GM18507 (cell line): ENCODE measurements around the gene EOGT.
A peak's percentile ranks its signal among the peaks of the same experiment; 100 is the strongest.

Experiments used
- DNase-seq: peaks from one replicate; pipeline ENCODE4 v3.0.0; 2011; ENCODE audit warnings: low read depth; ENCODE audit not compliant: insufficient read length; ENCODE audit errors: extremely low spot score
- FAIRE-seq: peaks from 2 replicates; lab custom pipeline; 2011; peaks lifted over from hg19 to GRCh38; lab: Jason Lieb, UNC

EOGT gene

GRCh38 chr3:68972358-68972979 is 41.0 kb downstream of the EOGT start:
- FAIRE-seq = peak; percentile 73
- no peak for DNase-seq

DNA sequence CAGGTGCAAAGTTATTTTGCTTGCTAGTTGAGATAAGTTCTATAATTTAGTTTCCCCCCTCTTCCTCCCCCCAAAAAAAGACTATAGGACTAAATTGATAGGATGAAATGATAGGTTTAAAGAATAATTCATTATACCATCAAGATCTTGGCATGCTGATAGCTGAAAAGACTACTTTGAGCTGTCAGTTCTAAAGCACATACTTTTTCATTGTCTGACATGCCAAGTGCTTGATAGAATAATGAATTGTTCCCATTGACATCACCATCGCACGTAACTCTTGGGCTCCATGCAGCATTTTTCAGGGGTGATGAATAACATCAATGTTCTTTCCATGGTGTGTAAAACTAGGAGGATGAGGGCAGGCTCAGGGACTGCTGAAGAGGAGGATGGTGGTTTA is 48.8 kb downstream of the EOGT start:
- no peak for DNase-seq

GRCh38 chr3:68963891-68964290 is 49.6 kb downstream of the EOGT start:
- FAIRE-seq = no peak

More for the DNA sequence above, 48.8 kb downstream of the EOGT start:
- no peak for FAIRE-seq

GRCh38 chr3:68963376-68963775 is 50.1 kb downstream of the EOGT start:
- no peak for DNase-seq
- no peak for FAIRE-seq

More at GRCh38 chr3:68963891-68964290, 49.6 kb downstream of the EOGT start:
- DNase-seq = no peak

GRCh38 chr3:68958932-68959331 is 54.6 kb downstream of the EOGT start:
- FAIRE-seq = no peak
- no peak for DNase-seq

DNA sequence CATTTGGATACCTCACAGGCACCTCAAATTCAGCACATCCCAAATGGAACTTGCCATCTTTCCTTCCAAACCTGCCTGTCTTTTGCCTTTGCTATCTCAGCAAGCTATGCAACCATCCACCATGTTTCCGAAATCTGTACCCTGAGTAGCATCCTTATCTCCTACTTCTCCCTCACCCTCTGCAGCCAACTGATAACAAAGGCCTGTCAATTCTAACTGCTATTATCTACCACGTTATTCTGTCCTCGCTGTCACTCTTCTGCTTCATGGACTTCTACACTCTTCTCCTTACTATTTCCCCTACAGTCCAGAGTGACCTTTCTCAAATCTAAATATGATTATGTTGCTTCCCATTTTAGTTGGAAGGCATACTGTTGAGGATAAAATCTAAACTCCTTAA is 55.6 kb downstream of the EOGT start:
- DNase-seq = no peak
- FAIRE-seq = no peak

GRCh38 chr3:68953816-68954444 is 59.6 kb downstream of the EOGT start:
- no peak for FAIRE-seq
- no peak for DNase-seq

GRCh38 chr3:68945225-68945624 is 68.3 kb downstream of the EOGT start:
- no peak for FAIRE-seq
- DNase-seq = no peak

DNA sequence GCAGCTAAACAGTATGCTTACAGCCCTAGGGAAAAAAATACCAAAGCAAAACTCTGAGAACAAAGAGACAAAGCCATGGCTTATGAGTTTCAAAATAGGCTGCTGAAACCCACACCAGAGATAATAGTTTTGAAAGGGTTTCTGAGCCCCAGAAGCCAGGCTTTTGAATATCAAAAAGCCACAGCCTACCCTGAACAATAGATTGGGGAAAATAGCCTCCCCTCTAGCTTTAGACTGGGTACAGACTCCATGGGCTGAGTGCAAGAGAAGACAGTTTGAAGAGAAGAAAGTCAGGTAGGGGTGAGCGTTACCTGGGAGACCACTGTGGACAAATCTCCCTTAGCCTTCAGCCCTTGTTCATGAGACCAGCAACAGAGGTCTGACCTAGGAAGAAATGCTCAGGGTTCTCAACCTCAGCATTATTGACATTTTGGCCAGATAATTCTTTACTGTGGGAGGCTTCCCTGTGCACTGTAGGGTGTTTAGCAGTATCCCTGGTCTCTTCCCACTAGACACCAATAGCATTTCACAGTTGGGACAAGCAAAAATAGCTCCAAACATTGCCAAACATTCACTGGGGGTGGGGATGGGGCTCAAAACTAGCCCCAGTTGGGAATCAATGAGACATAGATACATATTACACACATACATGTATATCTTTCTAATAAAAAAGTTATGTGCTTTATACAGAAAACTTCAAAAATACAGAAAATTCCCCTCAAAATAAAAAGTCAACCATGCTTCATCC is 69.6 kb downstream of the EOGT start:
- FAIRE-seq (no peak), DNase-seq (no peak)

DNA sequence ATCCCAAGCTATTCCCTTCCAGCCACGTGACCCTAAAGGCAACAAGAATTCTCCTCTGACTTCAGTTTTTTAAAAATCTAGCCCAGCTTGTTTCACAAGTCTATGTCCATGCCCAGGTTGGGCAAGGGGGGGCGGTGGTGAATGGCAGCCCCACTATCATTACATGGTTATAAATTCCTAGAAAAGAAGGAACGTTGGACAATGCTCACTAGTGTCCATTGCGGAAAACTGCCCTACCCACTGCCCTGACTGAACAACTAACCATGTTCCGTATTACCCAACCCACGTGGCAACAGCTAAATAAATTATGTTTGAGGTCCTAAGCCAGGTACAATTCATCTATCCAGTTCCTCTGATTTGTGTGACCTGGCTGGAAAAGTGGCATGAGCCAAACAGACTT is 72.4 kb downstream of the EOGT start:
- DNase-seq (no peak), FAIRE-seq (no peak)

DNA sequence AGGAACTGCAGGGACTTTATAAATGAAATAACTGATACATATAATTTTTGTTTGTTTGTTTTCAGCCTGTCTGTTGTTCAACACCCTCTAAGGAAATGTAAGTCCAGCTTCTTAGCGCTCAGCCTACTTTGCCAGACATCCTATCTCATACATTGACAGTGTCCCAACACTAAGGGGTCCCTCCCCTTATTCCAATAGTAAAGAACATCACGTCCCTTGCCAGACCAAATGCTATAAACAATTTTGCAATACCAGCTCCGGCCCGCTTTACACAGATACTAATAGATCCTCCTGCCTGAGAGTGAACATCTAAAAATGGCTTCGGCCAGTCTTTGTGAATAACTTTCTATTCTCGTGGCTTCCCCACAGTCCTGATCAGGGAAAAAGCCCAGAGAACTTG is 76.6 kb downstream of the EOGT start:
- FAIRE-seq (no peak), DNase-seq (no peak)

GRCh38 chr3:68935778-68936177 is 77.7 kb downstream of the EOGT start:
- no peak for FAIRE-seq
- no peak for DNase-seq

DNA sequence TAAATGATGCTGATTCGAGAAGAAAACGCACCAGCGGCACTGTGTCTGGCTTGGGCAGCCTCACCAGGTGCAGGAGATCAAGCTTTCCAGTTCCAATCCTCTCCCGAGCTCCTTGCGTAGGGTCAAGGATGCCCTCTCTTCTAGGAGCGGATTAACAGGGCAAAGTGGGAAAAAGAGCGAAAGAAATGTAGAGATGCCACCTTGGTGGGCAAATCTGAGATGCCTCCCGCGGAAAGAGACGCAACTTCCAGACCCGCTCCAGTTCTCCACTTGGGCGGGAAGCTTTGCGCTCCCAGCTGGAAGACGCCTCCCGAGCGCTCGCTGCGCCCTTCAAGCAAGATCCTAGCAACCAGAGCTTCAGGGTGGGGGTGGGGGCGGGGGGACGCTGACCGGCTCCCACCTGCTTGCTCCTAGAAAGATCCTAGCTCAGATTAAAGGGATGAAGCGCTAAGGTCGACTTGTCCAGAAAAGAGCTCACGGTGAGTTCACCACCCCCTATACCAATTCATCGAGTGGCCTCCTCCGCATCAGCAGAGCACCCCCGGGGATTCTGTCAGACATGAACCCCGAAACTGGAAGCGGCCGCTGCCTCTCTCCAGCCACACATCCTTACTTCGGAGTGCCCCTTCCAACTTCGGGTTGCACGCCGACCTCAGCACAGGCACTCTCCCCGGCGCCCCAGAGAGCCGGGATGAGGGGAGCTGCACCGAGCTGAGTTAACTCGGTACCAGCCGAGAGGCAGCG is 81.9 kb downstream of the EOGT start:
- DNase-seq = no peak
- no peak for FAIRE-seq
